HepG2 (cell line): ENCODE measurements around the gene FAHD1. TPM values are rescaled to one million over a fixed set of nuclear protein-coding genes. Genes with fewer than 3 reads are reported as not detected.

Experiments
- E2F5 ChIP-seq: sonication (generic); formaldehyde crosslinking; conservative IDR thresholded peaks from 2 replicates; pipeline ENCODE4 v1.4.0; 2020; ENCODE audit warnings: missing genetic modification reagents
- MIER3 ChIP-seq: IDR thresholded peaks from 2 replicates; pipeline ENCODE4 v1.6.1; 2016; ENCODE audit warnings: missing compliant biosample characterization, borderline replicate concordance
- NONO ChIP-seq, 2 experiments: fragments of 450-650 bp in 1 of 2; sonication (generic) in 1 of 2; formaldehyde crosslinking in 1 of 2; IDR thresholded peaks in 1 of 2; conservative IDR thresholded peaks in 1 of 2; 2 replicates each; pipeline versions ENCODE4 v1.6.1 to v1.8.0; 2017 to 2022; ENCODE audit warnings: mild to moderate bottlenecking in 1 of 2, missing genetic modification reagents in 1 of 2, moderate library complexity in 1 of 2
- PRDM10 ChIP-seq: sonication (generic); formaldehyde crosslinking; IDR thresholded peaks from 2 replicates; pipeline ENCODE4 v1.4.0; 2020; ENCODE audit warnings: low read depth, missing genetic modification reagents
- THAP11 ChIP-seq: IDR thresholded peaks from 2 replicates; pipeline ENCODE4 v1.6.1; 2016; ENCODE audit warnings: missing biosample characterization, missing genetic modification reagents
- ZKSCAN8 ChIP-seq: IDR thresholded peaks from 2 replicates; pipeline ENCODE4 v1.6.1; 2016; ENCODE audit warnings: borderline replicate concordance, missing genetic modification reagents, missing compliant biosample characterization
- ZNF350 ChIP-seq: sonication (generic); formaldehyde crosslinking; IDR thresholded peaks from 2 replicates; pipeline ENCODE4 v1.4.0; 2020; ENCODE audit warnings: mild to moderate bottlenecking, low read depth, missing genetic modification reagents, borderline replicate concordance
- ZNF570 ChIP-seq: sonication (generic); formaldehyde crosslinking; IDR thresholded peaks from 2 replicates; pipeline ENCODE4 v1.4.0; 2020; ENCODE audit warnings: mild to moderate bottlenecking, missing genetic modification reagents, borderline replicate concordance
- polyA plus RNA-seq, 8 experiments: library from polyadenylated mRNA; depleted of rRNA in 3 of 8; stranded (reverse) in 7 of 8; unstranded in 1 of 8; fragments of >200 nt; fragmentation: Illumina TruSeq in 4 of 8; extraction: Trizol in 4 of 8; gene quantifications; 2 replicates each; pipeline versions ENCODE4 v1.2.1 to v1.2.3, GENCODE V29; 2011 to 2016; ENCODE audit warnings: low read depth in 4 of 8, missing spikeins in 1 of 8, mixed read lengths in 1 of 8; ENCODE audit not compliant: insufficient read depth in 1 of 8
- total RNA-seq, 5 experiments: library from RNA; depleted of rRNA; stranded (reverse); fragments of >200 nt; fragmentation: Illumina TruSeq; extraction: Trizol; gene quantifications; 2 replicates each; pipeline ENCODE4 v1.2.3, GENCODE V29; 2016; ENCODE audit warnings: low read depth in 1 of 5
- TF ChIP-seq, protein P1 (sequence below): sonication (generic); formaldehyde crosslinking; IDR thresholded peaks from 2 replicates; pipeline ENCODE4 v1.8.0; 2022; ENCODE audit warnings: missing genetic modification reagents, mild to moderate bottlenecking, borderline replicate concordance
- TF ChIP-seq, protein P2 (sequence below): sonication (generic); formaldehyde crosslinking; IDR thresholded peaks from 2 replicates; pipeline ENCODE4 v1.4.0; 2020; ENCODE audit warnings: missing genetic modification reagents
- TF ChIP-seq, protein P3 (sequence below): sonication (generic); formaldehyde crosslinking; IDR thresholded peaks from 2 replicates; pipeline ENCODE4 v1.4.0; 2020; ENCODE audit warnings: missing genetic modification reagents, borderline replicate concordance
- TF ChIP-seq, protein P4 (sequence below): sonication (generic); formaldehyde crosslinking; IDR thresholded peaks from 2 replicates; pipeline ENCODE4 v1.8.0; 2022; ENCODE audit warnings: low read depth, missing genetic modification reagents
- TF ChIP-seq, protein P5 (sequence below): IDR thresholded peaks from 2 replicates; pipeline ENCODE4 v1.6.1; 2016; ENCODE audit warnings: mild to moderate bottlenecking

The FAHD1 gene
- total and polyA plus RNA-seq, 2 of the 13 experiments (the other 11 are each of a cell fraction or from before 2014, with no cell fraction given): 39.0 to 45.3 TPM

GRCh38 chr16:1782408-1783264 is 44.4 kb upstream of the FAHD1 start, which contains the start of the genes NUBP2 and SPSB3 (continued):
- TF ChIP-seq, protein P1, sequence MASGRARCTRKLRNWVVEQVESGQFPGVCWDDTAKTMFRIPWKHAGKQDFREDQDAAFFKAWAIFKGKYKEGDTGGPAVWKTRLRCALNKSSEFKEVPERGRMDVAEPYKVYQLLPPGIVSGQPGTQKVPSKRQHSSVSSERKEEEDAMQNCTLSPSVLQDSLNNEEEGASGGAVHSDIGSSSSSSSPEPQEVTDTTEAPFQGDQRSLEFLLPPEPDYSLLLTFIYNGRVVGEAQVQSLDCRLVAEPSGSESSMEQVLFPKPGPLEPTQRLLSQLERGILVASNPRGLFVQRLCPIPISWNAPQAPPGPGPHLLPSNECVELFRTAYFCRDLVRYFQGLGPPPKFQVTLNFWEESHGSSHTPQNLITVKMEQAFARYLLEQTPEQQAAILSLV (CRISPR knock-in tag): peak; percentile 65; the same call in 1 of the 2 replicates
- TF ChIP-seq, protein P2, sequence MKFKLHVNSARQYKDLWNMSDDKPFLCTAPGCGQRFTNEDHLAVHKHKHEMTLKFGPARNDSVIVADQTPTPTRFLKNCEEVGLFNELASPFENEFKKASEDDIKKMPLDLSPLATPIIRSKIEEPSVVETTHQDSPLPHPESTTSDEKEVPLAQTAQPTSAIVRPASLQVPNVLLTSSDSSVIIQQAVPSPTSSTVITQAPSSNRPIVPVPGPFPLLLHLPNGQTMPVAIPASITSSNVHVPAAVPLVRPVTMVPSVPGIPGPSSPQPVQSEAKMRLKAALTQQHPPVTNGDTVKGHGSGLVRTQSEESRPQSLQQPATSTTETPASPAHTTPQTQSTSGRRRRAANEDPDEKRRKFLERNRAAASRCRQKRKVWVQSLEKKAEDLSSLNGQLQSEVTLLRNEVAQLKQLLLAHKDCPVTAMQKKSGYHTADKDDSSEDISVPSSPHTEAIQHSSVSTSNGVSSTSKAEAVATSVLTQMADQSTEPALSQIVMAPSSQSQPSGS (CRISPR knock-in tag): peak; percentile 66; the same call in 1 of the 2 replicates
- TF ChIP-seq E2F5 (peak; percentile 56; the same call in 1 of the 2 replicates), ZNF350 (CRISPR knock-in tag) (peak; percentile 70), ZNF570 (CRISPR knock-in tag) (no peak), ZKSCAN8 (no peak), MIER3 (CRISPR knock-in tag) (peak; percentile 64; the same call in 1 of the 2 replicates), PRDM10 (no peak), NONO (IDR thresholded peaks at IDR 0.05) (no peak), NONO (CRISPR knock-in tag; conservative IDR thresholded peaks at IDR 0.05) (peak; percentile 67), THAP11 (CRISPR knock-in tag) (peak; percentile 95)
- TF ChIP-seq, protein P3, sequence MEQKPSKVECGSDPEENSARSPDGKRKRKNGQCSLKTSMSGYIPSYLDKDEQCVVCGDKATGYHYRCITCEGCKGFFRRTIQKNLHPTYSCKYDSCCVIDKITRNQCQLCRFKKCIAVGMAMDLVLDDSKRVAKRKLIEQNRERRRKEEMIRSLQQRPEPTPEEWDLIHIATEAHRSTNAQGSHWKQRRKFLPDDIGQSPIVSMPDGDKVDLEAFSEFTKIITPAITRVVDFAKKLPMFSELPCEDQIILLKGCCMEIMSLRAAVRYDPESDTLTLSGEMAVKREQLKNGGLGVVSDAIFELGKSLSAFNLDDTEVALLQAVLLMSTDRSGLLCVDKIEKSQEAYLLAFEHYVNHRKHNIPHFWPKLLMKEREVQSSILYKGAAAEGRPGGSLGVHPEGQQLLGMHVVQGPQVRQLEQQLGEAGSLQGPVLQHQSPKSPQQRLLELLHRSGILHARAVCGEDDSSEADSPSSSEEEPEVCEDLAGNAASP (CRISPR knock-in tag): peak; percentile 16; the same call in 1 of the 2 replicates
- TF ChIP-seq, protein P4, sequence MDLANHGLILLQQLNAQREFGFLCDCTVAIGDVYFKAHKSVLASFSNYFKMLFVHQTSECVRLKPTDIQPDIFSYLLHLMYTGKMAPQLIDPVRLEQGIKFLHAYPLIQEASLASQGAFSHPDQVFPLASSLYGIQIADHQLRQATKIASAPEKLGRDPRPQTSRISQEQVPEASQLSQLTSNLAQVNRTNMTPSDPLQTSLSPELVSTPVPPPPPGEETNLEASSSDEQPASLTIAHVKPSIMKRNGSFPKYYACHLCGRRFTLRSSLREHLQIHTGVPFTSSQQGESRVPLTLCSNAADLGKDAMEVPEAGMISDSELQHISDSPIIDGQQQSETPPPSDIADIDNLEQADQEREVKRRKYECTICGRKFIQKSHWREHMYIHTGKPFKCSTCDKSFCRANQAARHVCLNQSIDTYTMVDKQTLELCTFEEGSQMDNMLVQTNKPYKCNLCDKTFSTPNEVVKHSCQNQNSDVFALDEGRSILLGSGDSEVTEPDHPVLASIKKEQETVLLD (CRISPR knock-in tag): peak; percentile 90
- TF ChIP-seq, protein P5, sequence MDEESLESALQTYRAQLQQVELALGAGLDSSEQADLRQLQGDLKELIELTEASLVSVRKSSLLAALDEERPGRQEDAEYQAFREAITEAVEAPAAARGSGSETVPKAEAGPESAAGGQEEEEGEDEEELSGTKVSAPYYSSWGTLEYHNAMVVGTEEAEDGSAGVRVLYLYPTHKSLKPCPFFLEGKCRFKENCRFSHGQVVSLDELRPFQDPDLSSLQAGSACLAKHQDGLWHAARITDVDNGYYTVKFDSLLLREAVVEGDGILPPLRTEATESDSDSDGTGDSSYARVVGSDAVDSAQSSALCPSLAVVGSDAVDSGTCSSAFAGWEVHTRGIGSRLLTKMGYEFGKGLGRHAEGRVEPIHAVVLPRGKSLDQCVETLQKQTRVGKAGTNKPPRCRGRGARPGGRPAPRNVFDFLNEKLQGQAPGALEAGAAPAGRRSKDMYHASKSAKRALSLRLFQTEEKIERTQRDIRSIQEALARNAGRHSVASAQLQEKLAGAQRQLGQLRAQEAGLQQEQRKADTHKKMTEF (CRISPR knock-in tag): peak; percentile 27; the same call in 1 of the 2 replicates
